B cell (primary cell): ENCODE results near the gene GUCA2B. TPM values are rescaled to one million over a fixed set of nuclear protein-coding genes. Genes with fewer than 3 reads are reported as not detected.

Experiments used
- ATAC-seq: fragments of 200-7000 bp; cut with Tn5 transposase; one replicate; pipeline ENCODE4 v1.10.0; 2021; ENCODE audit warnings: low read depth, mild to moderate bottlenecking, moderate number of reproducible peaks, moderate library complexity
- CTCF ChIA-PET: fragments of 350-600 bp; sonication (Branson Sonifier 250); formaldehyde crosslinking; loops from one replicate; lab custom pipeline; 2021; ENCODE audit warnings: antibody characterized with exemption, inconsistent platforms; lab: Charles Lee
- POLR2A ChIA-PET: fragments of 350-600 bp; sonication (Branson Sonifier 250); formaldehyde crosslinking; loops from one replicate; lab custom pipeline; 2021; ENCODE audit warnings: antibody characterized with exemption; lab: Charles Lee
- DNase-seq: peaks from one replicate; pipeline ENCODE4 v3.0.0; 2013
- H2AFZ ChIP-seq: 2 replicates; pipeline ENCODE4 v1.6.1; 2012; ENCODE audit warnings: mild to moderate bottlenecking, low read depth, low read length; ENCODE audit not compliant: insufficient read depth, poor library complexity, severe bottlenecking
- H3K27ac ChIP-seq, 2 donors: 1 replicate in 1 of 2; 2 replicates in 1 of 2; pipeline ENCODE4 v1.5.1; 2012 to 2013; ENCODE audit warnings: low read length in 2 of 2, mild to moderate bottlenecking in 2 of 2, moderate library complexity in 1 of 2
- H3K27me3 ChIP-seq, 4 experiments: fragments of 200-600 bp in 1 of 4; sonication (generic) in 1 of 4; replicated peaks in 1 of 4; 1 replicate in 2 of 4; 2 replicates in 2 of 4; pipeline versions ENCODE4 v1.6.1 to v1.7.0; 2013 to 2016; ENCODE audit warnings: low read length in 3 of 4, mild to moderate bottlenecking in 2 of 4, mixed read lengths in 1 of 4, moderate library complexity in 1 of 4; ENCODE audit not compliant: insufficient read depth in 4 of 4, control insufficient read depth in 3 of 4; ENCODE audit errors: control extremely low read depth in 1 of 4
- H3K36me3 ChIP-seq, 2 experiments: replicated peaks in 1 of 2; 1 replicate in 1 of 2; 2 replicates in 1 of 2; pipeline versions ENCODE4 v1.6.1 to v1.7.1; 2013; ENCODE audit warnings: low read length in 1 of 2; ENCODE audit not compliant: insufficient read depth in 2 of 2, control insufficient read depth in 1 of 2; ENCODE audit errors: control extremely low read depth in 1 of 2, extremely low read depth in 1 of 2
- H3K4me1 ChIP-seq, 2 donors: fragments of 200-600 bp in 1 of 2; sonication (generic) in 1 of 2; 1 replicate in 1 of 2; 2 replicates in 1 of 2; pipeline versions ENCODE4 v1.5.1 to v1.6.1; 2013 to 2017; ENCODE audit warnings: low read length in 2 of 2; ENCODE audit not compliant: control insufficient read depth in 2 of 2, insufficient read depth in 2 of 2
- H3K4me2 ChIP-seq: replicated peaks from 2 replicates; pipeline ENCODE3; 2012; ENCODE audit warnings: mild to moderate bottlenecking, low read depth, low read length; ENCODE audit not compliant: poor library complexity, severe bottlenecking
- H3K4me3 ChIP-seq, 5 experiments: fragments of 200-600 bp in 1 of 5; sonication (generic) in 1 of 5; 1 replicate in 3 of 5; 2 replicates in 2 of 5; pipeline versions ENCODE4 v1.5.1 to v1.7.0; 2011 to 2016; ENCODE audit warnings: low read length in 4 of 5, mild to moderate bottlenecking in 4 of 5, low read depth in 2 of 5, control low read depth in 1 of 5, moderate library complexity in 1 of 5; ENCODE audit not compliant: insufficient read depth in 1 of 5; ENCODE audit errors: control extremely low read depth in 1 of 5, extremely low read depth in 1 of 5
- H3K79me2 ChIP-seq: fragments of 200-600 bp; sonication (generic); one replicate; pipeline ENCODE4 v1.6.0; 2016; ENCODE audit warnings: low read length; ENCODE audit not compliant: control insufficient read depth, insufficient read depth
- H3K9ac ChIP-seq: fragments of 200-600 bp; sonication (generic); 2 replicates; pipeline ENCODE4 v1.6.1; 2017; ENCODE audit warnings: mild to moderate bottlenecking, low read length, moderate library complexity
- H3K9me3 ChIP-seq, 3 donors: one replicate each; pipeline versions ENCODE4 v1.6.1 to v1.7.1; 2013; ENCODE audit warnings: low read length in 2 of 3; ENCODE audit not compliant: control insufficient read depth in 2 of 3, insufficient read depth in 1 of 3; ENCODE audit errors: control extremely low read depth in 1 of 3
- H4K20me1 ChIP-seq: 2 replicates; pipeline ENCODE4 v1.6.0; 2012; ENCODE audit warnings: mild to moderate bottlenecking, low read length; ENCODE audit not compliant: insufficient read depth, control insufficient read depth, poor library complexity, severe bottlenecking
- H3K27ac Mint-ChIP-seq: one replicate; pipeline ENCODE4 v1.8.0; 2021; ENCODE audit warnings: mixed read lengths
- H3K27me3 Mint-ChIP-seq: one replicate; pipeline ENCODE4 v1.8.0; 2021; ENCODE audit warnings: mixed read lengths
- H3K4me1 Mint-ChIP-seq: one replicate; pipeline ENCODE4 v1.8.0; 2021; ENCODE audit warnings: mixed read lengths
- H3K4me3 Mint-ChIP-seq: one replicate; pipeline ENCODE4 v1.8.0; 2021; ENCODE audit warnings: mixed read lengths
- H3K9me3 Mint-ChIP-seq: one replicate; pipeline ENCODE4 v1.8.0; 2022; ENCODE audit warnings: mixed read lengths; ENCODE audit not compliant: insufficient read depth
- CTCF ChIP-seq: fragments of 200-600 bp; IDR thresholded peaks from one replicate; pipeline ENCODE4 v1.8.0; 2022; ENCODE audit warnings: antibody characterized with exemption, mild to moderate bottlenecking
- EZH2 ChIP-seq: IDR thresholded peaks from 2 replicates; pipeline ENCODE4 v1.6.1; 2012; ENCODE audit warnings: borderline replicate concordance, low read depth, mild to moderate bottlenecking, moderate library complexity, low read length; ENCODE audit not compliant: insufficient read depth, poor library complexity, severe bottlenecking
- WGBS: methylation state at CpG from one replicate; pipeline ENCODE4 v1.1.5; 2013; ENCODE audit warnings: missing lambda C conversion rate; ENCODE audit not compliant: insufficient coverage; 5-methylcytosine and 5-hydroxymethylcytosine counted together
- intact Hi-C: fragments of 100-400 bp; cut with micrococcal nuclease; formaldehyde crosslinking; loops from one replicate; pipeline ENCODE4 v1.10.0; 2022
- polyA plus RNA-seq: library from polyadenylated mRNA; depleted of rRNA; stranded (reverse); fragments of >200 nt; gene quantifications from 2 replicates; pipeline ENCODE4 v1.2.3, GENCODE V29; 2012
- total RNA-seq, 2 donors: library from RNA; stranded (reverse); fragments of 120-200 nt in 1 of 2; gene quantifications; 1 replicate in 1 of 2; 2 replicates in 1 of 2; pipeline versions ENCODE4 v1.2.3 to v1.2.4, GENCODE V29; 2013 to 2022

Gene GUCA2B
- total and polyA plus RNA-seq, 2 donors (not counting 1 experiment from before 2014, with no cell fraction given): not detected

- Histone ChIP-seq H4K20me1 (no peaks in the 10 kb centered on the region), H3K9ac (no peak overlapping the region), H2AFZ (no peak overlapping the region), H3K79me2 (no peaks in the 10 kb centered on the region), H3K27ac (no peak overlapping the region), H3K36me3 (no peaks in the 10 kb centered on the region), H3K27me3 (no peaks in the 10 kb centered on the region), H3K4me1 (peaks cover 0 to 3% of the 10 kb centered on the region in 2 donors), H3K4me3 (no peak overlapping the region), H3K9me3 (no peaks in the 10 kb centered on the region), H3K4me2 (no peak overlapping the region)
- ChIA-PET POLR2A (no interaction called here), CTCF (interaction anchor here (0.7 to 7.9 kb wide), 9 partner anchors 8 to 655 kb away, joined by 3 to 114 read pairs (median 3); no protein-coding TSS in a partner anchor)
- H3K27ac Mint-ChIP-seq: no peak overlapping the region
- DNase-seq (no peak), ATAC-seq (no peak)
- no peaks in the 10 kb centered on the region for H3K9me3 Mint-ChIP-seq
- 89% methylated on average over 13 of the region's 17 CpGs for WGBS
- TF ChIP-seq EZH2 (no peak), CTCF (no peak)
- intact Hi-C loops: no loop called here
- H3K4me3 Mint-ChIP-seq: no peak overlapping the region
- no peaks in the 10 kb centered on the region for H3K27me3 Mint-ChIP-seq
- H3K4me1 Mint-ChIP-seq: no peaks in the 10 kb centered on the region
Measured at GRCh38 chr1:42170779-42171621, 17.8 kb downstream of the GUCA2B start.

GRCh38 chr1:42171679-42172266, 18.6 kb downstream of the GUCA2B start:
- no peaks in the 10 kb centered on the region for H3K9me3 ChIP-seq
- no peak overlapping the region for H3K9ac ChIP-seq
- CTCF ChIA-PET: interaction anchor here (0.7 to 7.9 kb wide), 8 partner anchors 9 to 656 kb away, joined by 3 to 114 read pairs (median 10); no protein-coding TSS in a partner anchor

More at GRCh38 chr1:42171679-42172266, 18.6 kb downstream of the GUCA2B start:
- Histone ChIP-seq H3K4me1 (peaks cover 0 to 3% of the 10 kb centered on the region in 2 donors), H3K27me3 (no peaks in the 10 kb centered on the region), H3K4me3 (no peak overlapping the region), H3K27ac (no peak overlapping the region), H3K4me2 (no peak overlapping the region), H3K36me3 (no peaks in the 10 kb centered on the region), H2AFZ (no peak overlapping the region), H4K20me1 (no peaks in the 10 kb centered on the region), H3K79me2 (no peaks in the 10 kb centered on the region)
- H3K4me3 Mint-ChIP-seq: no peak overlapping the region
- no peaks in the 10 kb centered on the region for H3K27me3 Mint-ChIP-seq
- DNase-seq: no peak
- H3K9me3 Mint-ChIP-seq: no peaks in the 10 kb centered on the region
- H3K4me1 Mint-ChIP-seq: no peaks in the 10 kb centered on the region
- POLR2A ChIA-PET: no interaction called here
- intact Hi-C loops: no loop called here
- no peak overlapping the region for H3K27ac Mint-ChIP-seq
- ATAC-seq: no peak
- TF ChIP-seq CTCF: no peak
- TF ChIP-seq EZH2: no peak
- WGBS: 79% methylated on average over 5 of the region's 6 CpGs
